Stomach (tissue), 9 donors: Measurements from ENCODE around the gene ZBTB1. TPM values are rescaled to one million over a fixed set of nuclear protein-coding genes. Genes with fewer than 3 reads are reported as not detected.

ENCODE experiments used
- DNase-seq, 2 donors: peaks; one replicate each; pipeline versions ENCODE4 v3.0.0 to v3.0.0-alpha.2; 2013 to 2019
- H3K27ac ChIP-seq, 5 donors: fragments of 200-600 bp in 4 of 5; sonication (generic) in 4 of 5; one replicate each; pipeline ENCODE4 v1.5.1; 2013 to 2019; ENCODE audit warnings: mild to moderate bottlenecking in 1 of 5, moderate library complexity in 1 of 5
- H3K27me3 ChIP-seq, 3 donors: fragments of 200-600 bp; sonication (generic); one replicate each; pipeline ENCODE4 v1.5.1; 2017 to 2019; ENCODE audit warnings: mixed run types in 1 of 3
- H3K36me3 ChIP-seq, 4 donors: fragments of 200-600 bp; sonication (generic); 1 replicate in 3 of 4; 2 replicates in 1 of 4; pipeline ENCODE4 v1.5.1; 2016 to 2019
- H3K4me1 ChIP-seq, 4 donors: fragments of 200-600 bp; sonication (generic); one replicate each; pipeline ENCODE4 v1.5.1; 2016 to 2019
- H3K4me3 ChIP-seq, 4 donors: fragments of 200-600 bp; sonication (generic) in 3 of 4; one replicate each; pipeline ENCODE4 v1.5.1; 2016 to 2019; ENCODE audit warnings: mild to moderate bottlenecking in 1 of 4
- H3K9me3 ChIP-seq, 4 donors: fragments of 200-600 bp; sonication (generic); one replicate each; pipeline ENCODE4 v1.5.1; 2016 to 2019
- EP300 ChIP-seq: sonication (generic); formaldehyde crosslinking; IDR thresholded peaks from one replicate; pipeline ENCODE4 v1.6.1; 2017; ENCODE audit warnings: antibody characterized with exemption
- POLR2A ChIP-seq, 4 donors: fragments of 450-650 bp; IDR thresholded peaks; one replicate each; pipeline ENCODE4 v1.6.1; 2016; ENCODE audit warnings: antibody characterized with exemption in 4 of 4, control low read depth in 2 of 4, mild to moderate bottlenecking in 1 of 4, moderate library complexity in 1 of 4
- POLR2AphosphoS5 ChIP-seq, 3 donors: sonication (generic); formaldehyde crosslinking; IDR thresholded peaks; one replicate each; pipeline ENCODE4 v1.6.1; 2016; ENCODE audit warnings: antibody characterized with exemption in 3 of 3
- WGBS, 5 donors: extraction: QIAGEN DNeasy Blood & Tissue Kit in 3 of 5; methylation state at CpG; one replicate each; pipeline versions ENCODE4 v1.1.5 to v1.1.7; 2013 to 2018; 5-methylcytosine and 5-hydroxymethylcytosine counted together
- intact Hi-C: fragments of 100-400 bp; cut with DNase I; formaldehyde crosslinking; loops from one replicate; pipeline ENCODE4 v1.15.1; 2023; ENCODE audit warnings: low total_unique reads
- polyA plus RNA-seq, 3 donors: library from polyadenylated mRNA; stranded (reverse); fragments of 200-250 nt; gene quantifications; one replicate each; pipeline ENCODE4 v1.2.3, GENCODE V29; 2013
- total RNA-seq, 5 donors: library from RNA; depleted of rRNA; stranded (reverse); fragments of >200 nt; gene quantifications; one replicate each; pipeline versions ENCODE4 v1.1.0 to v1.2.3, GENCODE V29; 2014 to 2016
- TF ChIP-seq, protein P1 (sequence below), 7 experiments: fragments of 450-650 bp in 4 of 7; fragments of 200-600 bp in 3 of 7; sonication (generic) in 3 of 7; IDR thresholded peaks; one replicate each; pipeline ENCODE4 v1.5.1; 2016 to 2019; ENCODE audit warnings: antibody characterized with exemption in 7 of 7, control low read depth in 2 of 7, mild to moderate bottlenecking in 1 of 7
- donor health status: healthy with polysubstance abuse.
- donor health status: Bipolar disorder and iron deficiency.
- donor health status: healthy.

The ZBTB1 gene
- total and polyA plus RNA-seq, 8 donors, result 9.8 to 137 (median 37.4) TPM

DNA sequence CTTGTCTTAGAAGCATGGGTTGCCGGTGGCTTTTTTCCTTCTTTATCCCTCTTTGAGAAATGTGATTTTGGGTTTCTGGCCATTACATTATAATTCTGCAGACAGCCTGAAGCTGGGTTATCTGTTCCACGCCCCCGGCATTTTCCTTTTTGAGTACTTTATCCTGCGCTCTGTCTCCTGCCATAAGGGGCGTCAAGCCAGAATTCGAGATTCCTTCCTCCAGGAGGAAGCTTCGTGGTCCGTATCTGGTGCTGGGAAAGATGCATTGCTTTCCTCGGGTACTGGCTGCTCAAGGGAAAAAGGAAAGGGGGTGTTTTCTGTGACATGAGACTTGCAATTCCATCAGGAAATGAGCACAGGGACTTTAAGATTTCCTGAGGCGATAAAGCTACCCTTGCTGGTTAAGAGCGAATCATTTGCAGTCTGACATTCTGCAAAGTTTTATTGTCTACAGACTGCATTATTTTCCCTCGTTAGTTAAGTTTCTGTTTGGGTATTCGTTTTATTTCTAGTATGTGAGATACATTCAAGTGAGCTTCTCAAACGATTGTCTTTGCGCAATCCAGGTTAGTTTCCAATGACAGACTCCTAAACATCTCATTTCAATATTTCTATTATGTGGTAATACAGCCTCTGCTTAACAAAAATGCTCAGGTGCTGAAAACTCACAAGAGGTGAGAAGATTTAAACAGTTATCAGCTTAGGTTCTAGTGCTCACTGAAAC lies 38.6 kb upstream of the ZBTB1 start:
- intact Hi-C loops, result no loop called here
- Histone ChIP-seq H3K4me3 (peak overlapping the region; percentile 67 to 86 (median 82)), H3K9me3 (no peaks in the 10 kb centered on the region), H3K36me3 (no peaks in the 10 kb centered on the region), H3K4me1 (peaks cover 3 to 21% (median 19%) of the 10 kb centered on the region in 4 donors), H3K27ac (peak overlapping the region in 4 of 5 donors; percentile 45 to 80 (median 59)), H3K27me3 (no peaks in the 10 kb centered on the region)
- peak in 1 of 2 donors; percentile 73 for DNase-seq
- 7 to 10% (median 9%) methylated on average over 15 of the region's 15 CpGs for WGBS, 5 donors
- TF ChIP-seq, protein P1, sequence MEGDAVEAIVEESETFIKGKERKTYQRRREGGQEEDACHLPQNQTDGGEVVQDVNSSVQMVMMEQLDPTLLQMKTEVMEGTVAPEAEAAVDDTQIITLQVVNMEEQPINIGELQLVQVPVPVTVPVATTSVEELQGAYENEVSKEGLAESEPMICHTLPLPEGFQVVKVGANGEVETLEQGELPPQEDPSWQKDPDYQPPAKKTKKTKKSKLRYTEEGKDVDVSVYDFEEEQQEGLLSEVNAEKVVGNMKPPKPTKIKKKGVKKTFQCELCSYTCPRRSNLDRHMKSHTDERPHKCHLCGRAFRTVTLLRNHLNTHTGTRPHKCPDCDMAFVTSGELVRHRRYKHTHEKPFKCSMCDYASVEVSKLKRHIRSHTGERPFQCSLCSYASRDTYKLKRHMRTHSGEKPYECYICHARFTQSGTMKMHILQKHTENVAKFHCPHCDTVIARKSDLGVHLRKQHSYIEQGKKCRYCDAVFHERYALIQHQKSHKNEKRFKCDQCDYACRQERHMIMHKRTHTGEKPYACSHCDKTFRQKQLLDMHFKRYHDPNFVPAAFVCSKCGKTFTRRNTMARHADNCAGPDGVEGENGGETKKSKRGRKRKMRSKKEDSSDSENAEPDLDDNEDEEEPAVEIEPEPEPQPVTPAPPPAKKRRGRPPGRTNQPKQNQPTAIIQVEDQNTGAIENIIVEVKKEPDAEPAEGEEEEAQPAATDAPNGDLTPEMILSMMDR (IDR thresholded peaks at IDR 0.05), result peak in 1 of 7 experiments; percentile 9
- TF ChIP-seq POLR2AphosphoS5 (IDR thresholded peaks at IDR 0.05), result no peak

DNA sequence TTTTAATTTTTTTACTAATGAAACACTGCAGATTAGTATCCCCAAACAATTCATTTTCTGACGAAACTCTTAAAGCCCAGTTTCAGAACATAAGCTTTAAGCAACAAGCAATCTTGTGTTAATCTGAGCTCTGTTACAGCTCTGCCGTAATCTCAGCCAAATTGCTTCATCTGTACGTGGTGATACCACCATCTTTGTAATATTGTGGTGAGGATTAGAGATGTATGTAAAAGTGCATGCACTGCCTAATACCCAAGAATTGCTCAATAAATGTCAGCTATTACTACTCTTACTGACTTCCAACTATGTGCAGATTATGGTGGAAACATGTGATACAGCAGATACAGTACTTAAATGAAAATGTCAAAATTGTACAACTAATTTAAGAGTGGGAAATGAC lies 37.5 kb upstream of the ZBTB1 start:
- Histone ChIP-seq H3K9me3 (no peaks in the 10 kb centered on the region), H3K27ac (no peak overlapping the region), H3K27me3 (no peaks in the 10 kb centered on the region), H3K4me1 (peaks cover 3 to 21% (median 19%) of the 10 kb centered on the region in 4 donors), H3K4me3 (no peak overlapping the region), H3K36me3 (no peaks in the 10 kb centered on the region)
- intact Hi-C loops, result no loop called here
- TF ChIP-seq POLR2AphosphoS5 (IDR thresholded peaks at IDR 0.05) (no peak), EP300 (no peak), POLR2A (IDR thresholded peaks at IDR 0.05) (no peak)
- TF ChIP-seq, protein P1 (IDR thresholded peaks at IDR 0.05), result no peak
- DNase-seq, result no peak
- 64 to 76% (median 68%) methylated on average over 3 of the region's 3 CpGs for WGBS, 5 donors

DNA sequence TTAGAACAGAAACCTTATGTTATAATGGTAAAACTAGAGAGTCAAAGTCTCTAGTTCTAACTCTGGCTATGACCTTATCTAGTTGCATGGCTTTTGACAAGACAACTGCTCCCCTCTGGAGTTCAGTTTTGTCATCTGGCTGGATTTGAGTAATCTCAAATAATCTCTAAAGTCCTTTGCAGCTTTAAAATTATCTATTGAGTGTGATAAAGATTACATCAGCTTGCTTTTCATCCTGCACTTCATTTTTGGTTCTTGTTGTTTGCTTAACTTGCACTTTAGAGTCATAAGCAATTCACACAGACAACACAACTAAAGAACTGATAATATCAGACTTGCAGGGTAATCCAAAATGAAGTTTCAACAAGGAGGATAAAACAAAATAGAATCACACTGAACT lies 37.0 kb upstream of the ZBTB1 start:
- H3K9me3 ChIP-seq, result no peaks in the 10 kb centered on the region
- no peak overlapping the region for H3K4me3 ChIP-seq
- DNase-seq, result no peak
- no peaks in the 10 kb centered on the region for H3K36me3 ChIP-seq
- H3K27me3 ChIP-seq, result no peaks in the 10 kb centered on the region
- no peak overlapping the region for H3K27ac ChIP-seq
- TF ChIP-seq POLR2A (IDR thresholded peaks at IDR 0.05), result no peak
- no peak for TF ChIP-seq POLR2AphosphoS5 (IDR thresholded peaks at IDR 0.05)
- TF ChIP-seq, protein P1 (IDR thresholded peaks at IDR 0.05), result no peak
- no peak for TF ChIP-seq EP300
- H3K4me1 ChIP-seq, result peaks cover 3 to 21% (median 19%) of the 10 kb centered on the region in 4 donors
- intact Hi-C loops, result no loop called here

DNA sequence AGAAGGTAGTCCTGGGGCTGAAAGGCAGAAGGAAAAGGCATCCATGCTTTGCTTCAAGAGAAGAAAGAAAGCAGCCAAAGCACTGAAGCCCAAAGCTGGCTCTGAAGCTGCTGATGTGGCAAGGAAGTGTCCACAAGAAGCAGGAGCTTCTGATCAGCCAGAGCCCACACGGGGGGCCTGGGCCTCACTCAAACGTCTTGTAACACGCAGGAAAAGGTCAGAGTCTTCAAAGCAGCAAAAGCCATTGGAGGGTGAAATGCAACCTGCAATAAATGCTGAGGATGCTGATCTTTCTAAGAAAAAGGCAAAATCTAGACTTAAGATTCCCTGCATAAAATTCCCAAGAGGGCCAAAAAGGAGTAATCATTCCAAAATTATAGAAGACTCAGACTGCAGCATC lies 36.1 kb upstream of the ZBTB1 start:
- H3K27me3 ChIP-seq, result no peaks in the 10 kb centered on the region
- H3K27ac ChIP-seq, result no peak overlapping the region
- TF ChIP-seq EP300 (no peak), POLR2AphosphoS5 (IDR thresholded peaks at IDR 0.05) (no peak), POLR2A (IDR thresholded peaks at IDR 0.05) (no peak)
- TF ChIP-seq, protein P1 (IDR thresholded peaks at IDR 0.05), result no peak
- H3K9me3 ChIP-seq, result no peaks in the 10 kb centered on the region
- H3K4me3 ChIP-seq, result no peak overlapping the region
- intact Hi-C loops, result no loop called here
- H3K36me3 ChIP-seq, result no peaks in the 10 kb centered on the region
- peaks cover 3 to 21% (median 19%) of the 10 kb centered on the region in 4 donors for H3K4me1 ChIP-seq
- no peak for DNase-seq
- WGBS, 5 donors, result 56 to 63% (median 57%) methylated on average over 3 of the region's 3 CpGs
